Measurements from ENCODE around the gene ZEB2.

ZEB2 gene

GRCh38 chr2:144560251-144560650 lies 40.3 kb upstream of the ZEB2 start:
- Histone ChIP-seq H3K9me3 (ENCODE audit: insufficient read depth, low read length) (no peaks in the 10 kb centered on the region), H3K9me2 (replicated peaks; ENCODE audit: insufficient read depth, low read length) (no peaks in the 10 kb centered on the region), H3K36me3 (ENCODE audit: low read length) (no peaks in the 10 kb centered on the region), H2AFZ (ENCODE audit: low read depth, low read length, severe bottlenecking) (no peak overlapping the region), H4K20me1 (ENCODE audit: low read depth, low read length) (no peaks in the 10 kb centered on the region), H3K27me3 (ENCODE audit: low read length) (no peaks in the 10 kb centered on the region), H3K79me2 (ENCODE audit: insufficient read depth, low read length) (no peaks in the 10 kb centered on the region), H3F3A (ENCODE audit: insufficient read depth) (0 out of 2 replicates have a peak, but pooled peaks cover 6% of the 10 kb centered on the region), H3K27ac (ENCODE audit: low read depth, low read length) (no peak overlapping the region), H3K4me3 (ENCODE audit: insufficient read depth, low read length, poor library complexity, severe bottlenecking) (no peak overlapping the region), H3K4me2 (ENCODE audit: low read depth, low read length, poor library complexity, severe bottlenecking) (no peak overlapping the region), H3K9ac (ENCODE audit: low read length) (no peak overlapping the region)
- TF ChIP-seq EZH2phosphoT487 (conservative IDR thresholded peaks at IDR 0.05; ENCODE audit: low read length) (no peak), CTCF (IDR thresholded peaks at IDR 0.05; ENCODE audit: insufficient read depth, low read length, poor library complexity, severe bottlenecking) (no peak)

GRCh38 chr2:144559681-144560080 lies 39.8 kb upstream of the ZEB2 start:
- Histone ChIP-seq H3K79me2 (ENCODE audit: insufficient read depth, low read length) (no peaks in the 10 kb centered on the region), H2AFZ (ENCODE audit: low read depth, low read length, severe bottlenecking) (no peak overlapping the region), H3F3A (ENCODE audit: insufficient read depth) (0 out of 2 replicates have a peak, but pooled peaks cover 6% of the 10 kb centered on the region), H3K27me3 (ENCODE audit: low read length) (no peaks in the 10 kb centered on the region), H4K20me1 (ENCODE audit: low read depth, low read length) (no peaks in the 10 kb centered on the region), H3K36me3 (ENCODE audit: low read length) (no peaks in the 10 kb centered on the region), H3K9ac (ENCODE audit: low read length) (no peak overlapping the region), H3K9me3 (ENCODE audit: insufficient read depth, low read length) (no peaks in the 10 kb centered on the region), H3K27ac (ENCODE audit: low read depth, low read length) (no peak overlapping the region), H3K9me2 (replicated peaks; ENCODE audit: insufficient read depth, low read length) (no peaks in the 10 kb centered on the region), H3K4me2 (ENCODE audit: low read depth, low read length, poor library complexity, severe bottlenecking) (no peak overlapping the region), H3K4me3 (ENCODE audit: insufficient read depth, low read length, poor library complexity, severe bottlenecking) (no peak overlapping the region)
- TF ChIP-seq EZH2phosphoT487 (conservative IDR thresholded peaks at IDR 0.05; ENCODE audit: low read length) (no peak), CTCF (IDR thresholded peaks at IDR 0.05; ENCODE audit: insufficient read depth, low read length, poor library complexity, severe bottlenecking) (no peak)

GRCh38 chr2:144559242-144559641 lies 39.3 kb upstream of the ZEB2 start:
- Histone ChIP-seq H3K4me2 (ENCODE audit: low read depth, low read length, poor library complexity, severe bottlenecking) (no peak overlapping the region), H3K27me3 (ENCODE audit: low read length) (no peaks in the 10 kb centered on the region), H3K9ac (ENCODE audit: low read length) (no peak overlapping the region), H3K79me2 (ENCODE audit: insufficient read depth, low read length) (no peaks in the 10 kb centered on the region), H3K9me3 (ENCODE audit: insufficient read depth, low read length) (no peaks in the 10 kb centered on the region), H3K36me3 (ENCODE audit: low read length) (no peaks in the 10 kb centered on the region), H2AFZ (ENCODE audit: low read depth, low read length, severe bottlenecking) (no peak overlapping the region), H3F3A (ENCODE audit: insufficient read depth) (0 out of 2 replicates have a peak, but pooled peaks cover 6% of the 10 kb centered on the region), H3K27ac (ENCODE audit: low read depth, low read length) (no peak overlapping the region), H4K20me1 (ENCODE audit: low read depth, low read length) (no peaks in the 10 kb centered on the region), H3K9me2 (replicated peaks; ENCODE audit: insufficient read depth, low read length) (no peaks in the 10 kb centered on the region), H3K4me3 (ENCODE audit: insufficient read depth, low read length, poor library complexity, severe bottlenecking) (no peak overlapping the region)
- TF ChIP-seq EZH2phosphoT487 (conservative IDR thresholded peaks at IDR 0.05; ENCODE audit: low read length): no peak
- no peak for TF ChIP-seq CTCF (IDR thresholded peaks at IDR 0.05; ENCODE audit: insufficient read depth, low read length, poor library complexity, severe bottlenecking)

Data from SU-DHL-6 (cell line).